Erythroblast (primary cell): ENCODE data around the gene LCT.

Source experiments
- DNase-seq, 2 experiments: peaks; one replicate each; lab custom pipeline; 2025; lab: John Stamatoyannopoulos, UW
- GATA1 ChIP-seq: IDR thresholded peaks from 2 replicates; pipeline ENCODE4 v1.6.1; 2011; ENCODE audit warnings: low read depth, mild to moderate bottlenecking, control low read depth, low read length, moderate library complexity
- POLR2A ChIP-seq: IDR thresholded peaks from 2 replicates; pipeline ENCODE4 v1.6.1; 2011; ENCODE audit warnings: mild to moderate bottlenecking, low read length

LCT gene

GRCh38 chr2:135768863-135769262, 68.1 kb downstream of the LCT start:
- TF ChIP-seq GATA1 (no peak), POLR2A (no peak)
- no peak for DNase-seq

- DNase-seq, result no peak
Measured at GRCh38 chr2:135762530-135762929, 74.5 kb downstream of the LCT start.

GRCh38 chr2:135762022-135762421, 75.0 kb downstream of the LCT start:
- DNase-seq, result no peak

More at GRCh38 chr2:135762530-135762929, 74.5 kb downstream of the LCT start:
- TF ChIP-seq POLR2A, result no peak
- TF ChIP-seq GATA1, result no peak

GRCh38 chr2:135756692-135757091, 80.3 kb downstream of the LCT start:
- no peak for DNase-seq

More at GRCh38 chr2:135762022-135762421, 75.0 kb downstream of the LCT start:
- TF ChIP-seq POLR2A, result no peak
- TF ChIP-seq GATA1, result no peak

GRCh38 chr2:135755573-135755972, 81.4 kb downstream of the LCT start:
- no peak for DNase-seq

More at GRCh38 chr2:135756692-135757091, 80.3 kb downstream of the LCT start:
- TF ChIP-seq POLR2A (no peak), GATA1 (no peak)

GRCh38 chr2:135745545-135745944, 91.4 kb downstream of the LCT start:
- no peak for TF ChIP-seq POLR2A
- no peak for TF ChIP-seq GATA1
- no peak for DNase-seq

More at GRCh38 chr2:135755573-135755972, 81.4 kb downstream of the LCT start:
- TF ChIP-seq POLR2A (no peak), GATA1 (no peak)

- no peak for TF ChIP-seq POLR2A
- no peak for TF ChIP-seq GATA1
- DNase-seq, result peak; percentile 47 to 52
Measured at GRCh38 chr2:135744760-135745314, 92.1 kb downstream of the LCT start.

- DNase-seq, result peak in 1 of 2 experiments; percentile 18
- TF ChIP-seq POLR2A (no peak), GATA1 (no peak)
Measured at GRCh38 chr2:135743860-135744259, 93.1 kb downstream of the LCT start.

GRCh38 chr2:135742325-135742757, 94.6 kb downstream of the LCT start:
- TF ChIP-seq POLR2A, result no peak
- TF ChIP-seq GATA1, result no peak
- peak; percentile 82 to 86 for DNase-seq

- TF ChIP-seq GATA1, result no peak
- TF ChIP-seq POLR2A, result peak; percentile 94
- DNase-seq, result peak; percentile 98 to 99
Measured at GRCh38 chr2:135741395-135742324, 95.3 kb downstream of the LCT start, which contains the start of gene UBXN4. Gene UBXN4 (plus strand): TSS chr2:135741855. CDS start chr2:135741930, 75 bp downstream.

- DNase-seq, result no peak
- no peak for TF ChIP-seq POLR2A
Measured at GRCh38 chr2:135741043-135741394, 96.0 kb downstream of the LCT start.

GRCh38 chr2:135740206-135740605, 96.8 kb downstream of the LCT start:
- TF ChIP-seq POLR2A, result no peak
- no peak for TF ChIP-seq GATA1
- peak; percentile 38 to 80 for DNase-seq
